ENCODE results near the gene CRABP1. TPM values are rescaled to one million over a fixed set of nuclear protein-coding genes. Genes with fewer than 3 reads are reported as not detected.

The CRABP1 gene
- total and polyA plus RNA-seq, 4 donors, result 1.1 TPM; not detected in 3

DNA sequence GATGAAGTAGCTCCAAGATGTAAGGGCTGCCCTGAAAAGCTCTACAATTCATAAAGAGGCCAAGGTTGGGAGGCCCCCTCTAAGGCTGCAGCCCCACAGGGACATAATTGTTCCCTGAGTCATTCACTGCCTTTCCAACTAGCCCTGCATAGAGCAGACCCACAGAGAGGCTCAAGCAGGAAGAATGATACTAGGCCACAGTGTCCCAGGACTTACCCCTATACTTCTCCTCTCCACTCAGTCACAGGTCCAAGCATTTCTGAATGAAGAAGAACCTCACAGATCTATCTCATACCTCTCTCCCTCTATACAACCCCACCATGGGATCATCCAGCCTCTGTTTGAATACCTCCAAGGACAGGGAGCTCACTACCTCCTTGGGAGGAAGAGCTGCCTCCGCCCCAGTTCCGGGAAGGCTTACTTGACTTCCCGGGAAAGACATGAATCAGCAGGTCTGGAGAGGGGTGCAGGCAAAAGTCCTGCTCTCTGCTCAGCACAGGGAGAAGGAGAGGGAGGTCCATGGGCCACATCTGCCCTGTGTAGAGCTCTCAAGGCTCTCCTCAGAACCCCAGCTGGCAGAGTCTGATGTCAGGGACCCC is 33.9 kb upstream of the CRABP1 start:
- H3K36me3 ChIP-seq (ENCODE audit: control insufficient read depth in 4 of 4, insufficient read depth in 4 of 4, low read length in 4 of 4), result no peaks in the 10 kb centered on the region
- ATAC-seq (ENCODE audit: insufficient read depth, low FRiP score) (no peak), DNase-seq (no peak)
- no peak overlapping the region for H3K27ac ChIP-seq (ENCODE audit: low read depth in 1 of 2, low read length in 1 of 2)
- H3K4me3 ChIP-seq, result no peak overlapping the region
- H3K9ac ChIP-seq (ENCODE audit: insufficient read depth in 1 of 2, low read length in 2 of 2), result no peak overlapping the region
- H3K4me1 ChIP-seq (ENCODE audit: control insufficient read depth in 5 of 5, insufficient read depth in 5 of 5, low read length in 5 of 5), result peaks cover 0 to 3% (median 0%) of the 10 kb centered on the region in 5 donors
- peaks cover 0 to 11% (median 2%) of the 10 kb centered on the region in 3 donors for H3K27me3 ChIP-seq (ENCODE audit: control insufficient read depth in 3 of 3, insufficient read depth in 3 of 3, low read length in 2 of 3)
- TF ChIP-seq, protein P1, sequence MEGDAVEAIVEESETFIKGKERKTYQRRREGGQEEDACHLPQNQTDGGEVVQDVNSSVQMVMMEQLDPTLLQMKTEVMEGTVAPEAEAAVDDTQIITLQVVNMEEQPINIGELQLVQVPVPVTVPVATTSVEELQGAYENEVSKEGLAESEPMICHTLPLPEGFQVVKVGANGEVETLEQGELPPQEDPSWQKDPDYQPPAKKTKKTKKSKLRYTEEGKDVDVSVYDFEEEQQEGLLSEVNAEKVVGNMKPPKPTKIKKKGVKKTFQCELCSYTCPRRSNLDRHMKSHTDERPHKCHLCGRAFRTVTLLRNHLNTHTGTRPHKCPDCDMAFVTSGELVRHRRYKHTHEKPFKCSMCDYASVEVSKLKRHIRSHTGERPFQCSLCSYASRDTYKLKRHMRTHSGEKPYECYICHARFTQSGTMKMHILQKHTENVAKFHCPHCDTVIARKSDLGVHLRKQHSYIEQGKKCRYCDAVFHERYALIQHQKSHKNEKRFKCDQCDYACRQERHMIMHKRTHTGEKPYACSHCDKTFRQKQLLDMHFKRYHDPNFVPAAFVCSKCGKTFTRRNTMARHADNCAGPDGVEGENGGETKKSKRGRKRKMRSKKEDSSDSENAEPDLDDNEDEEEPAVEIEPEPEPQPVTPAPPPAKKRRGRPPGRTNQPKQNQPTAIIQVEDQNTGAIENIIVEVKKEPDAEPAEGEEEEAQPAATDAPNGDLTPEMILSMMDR (IDR thresholded peaks at IDR 0.05; ENCODE audit: control extremely low read depth, extremely low read depth), result no peak
- no peaks in the 10 kb centered on the region for H3K9me3 ChIP-seq (ENCODE audit: control insufficient read depth in 4 of 4, insufficient read depth in 3 of 4, low read length in 3 of 4)
- WGBS, 2 donors, result 75 to 90% methylated on average over 3 of the region's 3 CpGs

DNA sequence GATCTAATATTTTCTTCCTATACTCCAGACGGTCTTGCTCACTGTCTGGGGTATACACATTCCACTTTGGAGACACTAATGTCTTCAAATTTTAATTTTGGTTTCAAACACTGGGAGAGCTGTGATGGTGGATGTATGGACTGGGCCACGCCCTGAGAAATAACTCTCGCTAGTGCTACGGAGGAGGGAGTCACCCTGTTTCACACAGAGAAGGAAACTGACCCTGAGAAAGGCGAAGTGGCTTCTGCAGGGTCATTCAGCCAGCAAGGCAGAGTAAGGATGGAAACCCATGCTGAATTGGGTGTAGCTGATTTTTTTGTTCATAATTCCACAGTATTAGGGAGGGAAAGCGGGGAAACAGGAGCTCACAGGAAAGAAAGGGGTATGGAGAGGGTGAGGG is 32.2 kb upstream of the CRABP1 start:
- no peak for DNase-seq
- peaks cover 0 to 7% (median 2%) of the 10 kb centered on the region in 3 donors for H3K27me3 ChIP-seq (ENCODE audit: control insufficient read depth in 3 of 3, insufficient read depth in 3 of 3, low read length in 2 of 3)
- no peak for ATAC-seq (ENCODE audit: insufficient read depth, low FRiP score)
- no peaks in the 10 kb centered on the region for H3K36me3 ChIP-seq (ENCODE audit: control insufficient read depth in 4 of 4, insufficient read depth in 4 of 4, low read length in 4 of 4)
- H3K9ac ChIP-seq (ENCODE audit: insufficient read depth in 1 of 2, low read length in 2 of 2), result no peak overlapping the region
- no peaks in the 10 kb centered on the region for H3K4me1 ChIP-seq (ENCODE audit: control insufficient read depth in 5 of 5, insufficient read depth in 5 of 5, low read length in 5 of 5)
- WGBS, 2 donors, result 50 to 56% methylated on average over 6 of the region's 6 CpGs
- TF ChIP-seq, protein P1 (IDR thresholded peaks at IDR 0.05; ENCODE audit: control extremely low read depth, extremely low read depth), result no peak
- H3K27ac ChIP-seq (ENCODE audit: low read depth in 1 of 2, low read length in 1 of 2), result no peak overlapping the region
- no peaks in the 10 kb centered on the region for H3K9me3 ChIP-seq (ENCODE audit: control insufficient read depth in 4 of 4, insufficient read depth in 3 of 4, low read length in 3 of 4)
- H3K4me3 ChIP-seq, result no peak overlapping the region

DNA sequence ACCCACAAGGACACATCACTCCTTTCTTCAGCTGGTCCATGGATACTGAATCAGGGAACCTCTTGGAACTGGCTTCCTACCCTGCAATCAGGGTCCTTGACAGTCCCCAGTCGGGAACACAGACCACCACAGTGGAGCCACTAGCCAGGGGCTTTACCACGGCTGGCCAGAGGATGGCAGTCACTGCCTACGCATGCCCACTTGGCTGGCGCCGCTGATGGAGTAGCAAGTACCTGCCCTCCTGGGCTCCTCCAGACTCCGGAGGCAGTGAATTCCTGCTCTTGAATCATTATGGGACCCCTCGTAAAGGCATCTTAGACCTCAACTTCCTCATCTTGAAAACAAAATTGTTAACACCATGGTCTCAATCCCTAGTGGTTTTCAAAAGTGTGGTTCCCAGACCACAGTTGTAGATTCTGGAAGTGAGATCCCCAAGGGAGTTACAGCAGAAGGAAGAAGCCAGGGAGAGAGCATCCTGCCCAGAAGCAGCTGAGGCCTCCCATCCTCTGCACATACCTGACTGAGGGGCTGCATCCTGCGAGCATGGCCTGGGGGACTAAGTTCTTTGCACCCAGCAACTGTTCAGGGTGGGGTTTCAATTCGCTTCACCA is 31.6 kb upstream of the CRABP1 start:
- H3K27me3 ChIP-seq (ENCODE audit: control insufficient read depth in 3 of 3, insufficient read depth in 3 of 3, low read length in 2 of 3), result peaks cover 0 to 6% (median 2%) of the 10 kb centered on the region in 3 donors
- H3K4me3 ChIP-seq, result no peak overlapping the region
- H3K27ac ChIP-seq (ENCODE audit: low read depth in 1 of 2, low read length in 1 of 2), result no peak overlapping the region
- no peaks in the 10 kb centered on the region for H3K4me1 ChIP-seq (ENCODE audit: control insufficient read depth in 5 of 5, insufficient read depth in 5 of 5, low read length in 5 of 5)
- ATAC-seq (ENCODE audit: insufficient read depth, low FRiP score) (no peak), DNase-seq (peak; percentile 64 to 80 (median 75))
- 19% methylated on average over 9 of the region's 9 CpGs for WGBS, 2 donors
- H3K9ac ChIP-seq (ENCODE audit: insufficient read depth in 1 of 2, low read length in 2 of 2), result no peak overlapping the region
- H3K9me3 ChIP-seq (ENCODE audit: control insufficient read depth in 4 of 4, insufficient read depth in 3 of 4, low read length in 3 of 4), result no peaks in the 10 kb centered on the region
- H3K36me3 ChIP-seq (ENCODE audit: control insufficient read depth in 4 of 4, insufficient read depth in 4 of 4, low read length in 4 of 4), result no peaks in the 10 kb centered on the region
- TF ChIP-seq, protein P1 (IDR thresholded peaks at IDR 0.05; ENCODE audit: control extremely low read depth, extremely low read depth), result peak; percentile 62
